NCI-H446 (cell line): ENCODE results near the gene OR2L13.
"Not testable (repeated sequence)": the region's sequence is repeated elsewhere in the genome, so short reads cannot be mapped to it uniquely, and the experiment has no call there.

Experiments
- DNase-seq, 2 experiments: peaks; one replicate each; lab custom pipeline; 2025; lab: John Stamatoyannopoulos, UW

OR2L13 gene, protein sequence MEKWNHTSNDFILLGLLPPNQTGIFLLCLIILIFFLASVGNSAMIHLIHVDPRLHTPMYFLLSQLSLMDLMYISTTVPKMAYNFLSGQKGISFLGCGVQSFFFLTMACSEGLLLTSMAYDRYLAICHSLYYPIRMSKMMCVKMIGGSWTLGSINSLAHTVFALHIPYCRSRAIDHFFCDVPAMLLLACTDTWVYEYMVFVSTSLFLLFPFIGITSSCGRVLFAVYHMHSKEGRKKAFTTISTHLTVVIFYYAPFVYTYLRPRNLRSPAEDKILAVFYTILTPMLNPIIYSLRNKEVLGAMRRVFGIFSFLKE

GRCh38 chr1:248094884-248095283 lies at the start of gene OR2L13:
Gene OR2L13 (plus strand): TSS chr1:248095184. CDS start chr1:248099376, 4,192 bp downstream.
- no peak for DNase-seq

DNA sequence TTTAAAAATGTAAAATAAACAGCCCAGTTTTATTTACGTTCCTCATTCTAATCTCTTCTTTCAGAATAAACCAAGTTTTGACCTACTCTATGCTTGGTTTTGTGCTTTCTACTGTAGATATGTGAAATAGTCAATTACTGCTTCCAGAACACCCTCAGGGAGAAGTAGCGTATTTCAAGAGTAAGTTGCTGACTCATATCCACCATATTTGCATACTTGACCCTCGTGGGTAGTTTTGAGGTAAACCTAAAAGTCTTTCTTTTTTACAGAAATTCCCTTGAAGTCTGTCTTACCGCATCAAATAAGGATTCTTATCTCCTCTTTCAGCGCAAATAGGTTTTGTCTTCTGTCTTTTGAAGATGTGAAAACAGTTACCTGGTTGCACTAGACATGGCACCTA lies 49.8 kb upstream of the OR2L13 start:
- DNase-seq: no peak

GRCh38 chr1:248046536-248046935 lies 48.4 kb upstream of the OR2L13 start, which contains the start of gene OR2L3:
Gene OR2L3 (plus strand): TSS chr1:248046836. CDS start chr1:248060682, 13,846 bp downstream.
- no peak for DNase-seq

- no peak for DNase-seq
These were observed 48.0 kb upstream of the OR2L13 start for GRCh38 chr1:248047008-248047407.

GRCh38 chr1:248054671-248055070 lies 40.3 kb upstream of the OR2L13 start:
- DNase-seq: no peak

DNA sequence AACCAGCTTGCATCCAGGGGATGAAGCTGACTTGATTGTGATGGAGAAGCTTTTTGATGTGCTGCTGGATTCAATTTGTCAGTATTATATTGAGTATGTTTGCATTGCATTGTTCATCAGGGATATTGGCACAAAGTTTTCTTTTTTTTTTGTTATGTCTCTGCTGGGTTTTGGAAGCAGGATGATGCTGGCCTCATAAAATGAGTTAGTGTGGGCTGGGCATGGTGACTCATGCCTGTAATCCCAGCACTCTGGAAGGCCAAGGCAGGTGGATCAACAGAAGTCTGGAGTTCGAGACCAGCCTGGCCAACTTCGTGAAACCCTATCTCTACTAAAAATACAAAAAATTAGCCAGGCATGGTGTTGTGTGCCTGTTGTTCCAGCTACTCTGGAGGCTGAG lies 39.7 kb upstream of the OR2L13 start:
- DNase-seq: no peak

DNA sequence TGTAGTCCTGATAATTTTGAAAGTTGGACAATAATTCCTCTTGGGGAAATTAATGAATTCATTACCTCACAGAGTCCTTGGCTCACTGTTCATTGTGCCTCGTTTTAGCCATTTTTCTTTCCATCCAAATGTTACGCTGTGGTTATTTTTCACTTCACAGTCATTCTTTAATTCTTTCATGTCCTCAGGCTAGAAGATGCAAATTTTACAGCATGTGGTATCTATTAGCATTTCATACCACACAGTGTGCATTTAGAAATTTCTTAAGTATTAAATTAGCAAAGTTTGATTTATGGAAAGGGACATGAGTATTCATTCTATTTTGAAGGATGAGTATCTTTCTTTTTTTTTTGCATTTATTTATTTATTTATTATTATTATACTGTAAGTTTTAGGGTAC lies 29.9 kb upstream of the OR2L13 start:
- no peak for DNase-seq

DNA sequence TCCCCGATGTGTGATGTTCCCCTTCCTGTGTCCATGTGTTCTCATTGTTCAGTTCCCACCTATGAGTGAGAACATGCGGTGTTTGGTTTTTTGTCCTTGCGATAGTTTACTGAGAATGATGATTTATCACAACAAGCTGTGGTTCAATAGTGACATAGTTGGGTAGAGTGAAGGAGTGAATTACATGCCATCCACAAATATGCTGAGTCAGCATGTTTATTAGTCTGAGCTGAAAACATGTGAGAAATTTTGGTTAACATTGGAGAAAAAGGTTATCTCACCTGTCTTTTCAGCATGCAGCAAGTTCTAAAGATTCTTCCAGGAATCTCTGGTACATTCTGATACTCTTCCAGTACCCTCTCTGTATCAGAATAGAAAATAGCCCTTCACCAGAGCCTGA lies 29.4 kb upstream of the OR2L13 start:
- DNase-seq: no peak

DNA sequence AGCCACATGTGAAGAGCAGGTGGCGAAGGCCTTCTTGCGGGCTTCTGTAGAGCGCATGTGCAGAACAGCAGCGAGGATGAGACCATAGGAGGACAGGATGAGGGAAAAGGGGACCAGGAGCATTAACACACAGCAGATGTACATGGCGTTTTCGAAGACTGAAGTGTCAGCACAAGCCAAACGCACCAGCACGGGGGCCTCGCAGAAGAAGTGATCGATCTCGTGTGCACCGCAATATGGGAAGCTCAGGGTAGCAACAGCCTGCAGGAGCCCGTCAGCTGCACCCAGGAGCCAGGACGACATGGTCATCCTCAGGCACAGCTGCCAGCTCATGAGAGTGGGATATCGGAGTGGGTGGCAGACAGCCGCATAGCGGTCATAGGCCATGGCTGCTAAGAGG lies 11.1 kb upstream of the OR2L13 start:
- not testable (repeated sequence) for DNase-seq

DNA sequence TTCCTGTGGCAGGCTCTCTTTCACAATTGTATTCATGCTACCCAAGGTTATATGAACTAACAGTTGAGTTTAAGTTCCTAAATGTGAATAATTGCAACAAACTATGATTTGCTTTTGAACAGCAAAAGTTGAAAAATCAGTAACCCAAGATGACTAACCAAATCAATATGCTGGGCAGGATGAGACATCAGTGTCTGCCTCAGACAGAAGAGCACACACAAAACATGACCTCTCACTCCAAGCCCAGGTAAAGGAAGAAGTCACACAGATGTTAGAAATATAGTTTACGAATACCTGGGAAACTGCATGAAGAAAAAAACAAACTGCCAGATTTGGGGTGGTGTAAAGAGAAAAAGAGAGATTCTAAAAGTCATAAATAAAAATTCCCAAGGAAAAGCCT lies 3.5 kb downstream of the OR2L13 start:
- no peak for DNase-seq

GRCh38 chr1:248102847-248103246 lies 7.9 kb downstream of the OR2L13 start:
- no peak for DNase-seq

DNA sequence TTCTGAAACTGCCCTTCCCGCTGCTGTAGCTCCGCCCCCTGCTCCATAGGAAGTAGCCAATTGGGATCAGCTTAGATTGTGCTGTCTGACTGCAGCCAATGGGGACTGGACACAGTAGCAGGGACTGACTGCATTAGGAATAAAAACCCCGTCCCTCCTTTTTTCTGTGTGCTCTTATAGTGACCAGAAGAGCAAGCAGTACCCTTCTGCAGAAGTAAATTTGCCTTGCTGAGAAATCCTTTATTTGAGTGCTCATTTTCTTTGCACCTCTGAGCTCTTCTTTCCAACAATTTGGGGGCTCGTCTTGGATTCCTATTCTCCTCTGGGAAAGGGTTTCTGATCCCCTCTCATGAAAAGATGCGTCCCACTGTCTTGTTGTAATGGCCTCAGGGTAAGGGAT lies 16.2 kb downstream of the OR2L13 start:
- no peak for DNase-seq

DNA sequence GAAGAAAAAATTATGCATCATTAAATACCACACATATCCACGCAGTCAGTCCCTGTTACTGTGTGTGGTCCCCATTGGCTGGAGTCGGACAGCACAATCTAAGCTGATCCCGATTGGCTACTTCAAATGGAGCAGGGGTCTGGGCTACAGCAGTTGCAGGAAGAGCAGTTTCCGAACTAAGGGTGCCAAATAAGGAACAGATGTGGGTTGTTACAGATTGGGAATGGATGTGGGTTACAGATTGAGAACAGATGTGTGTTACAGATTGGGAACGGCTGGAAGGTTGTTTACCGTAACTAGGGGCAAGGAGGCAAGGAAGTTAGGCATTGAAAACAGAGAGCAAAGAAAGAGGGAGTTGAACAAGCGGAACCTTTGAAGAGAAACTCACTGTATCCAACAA lies 19.9 kb downstream of the OR2L13 start:
- DNase-seq: no peak

- no peak for DNase-seq
These were observed 32.7 kb downstream of the OR2L13 start for GRCh38 chr1:248127653-248128052.

GRCh38 chr1:248136811-248137210 lies 41.8 kb downstream of the OR2L13 start:
- DNase-seq: no peak

GRCh38 chr1:248140846-248141245 lies 45.9 kb downstream of the OR2L13 start:
- DNase-seq: no peak

GRCh38 chr1:248143311-248143710 lies 48.3 kb downstream of the OR2L13 start:
- DNase-seq: no peak

- DNase-seq: no peak
These were observed 49.7 kb downstream of the OR2L13 start, which contains the start of gene OR2M5 for GRCh38 chr1:248144513-248145198. Gene OR2M5 (plus strand): TSS chr1:248145148. CDS start chr1:248145148, 0 bp downstream.
